ENCODE measurements around the gene RBP4.

GRCh38 chr10:93577565-93577964, 23.5 kb downstream of the RBP4 start:
- TF ChIP-seq PKNOX1 (IDR thresholded peaks at IDR 0.05) (no peak), SUZ12 (IDR thresholded peaks at IDR 0.05) (no peak), LEF1 (IDR thresholded peaks at IDR 0.05; ENCODE audit: borderline replicate concordance) (no peak)

Data from HEK293T (cell line).